ENCODE results near the gene FAN1. TPM values are rescaled to one million over a fixed set of nuclear protein-coding genes. Genes with fewer than 3 reads are reported as not detected.
A peak's percentile ranks its signal among the peaks of the same experiment; 100 is the strongest.

FAN1 gene
- total RNA-seq, 8 experiments from 2014 or later, result 18.6 to 39.2 (median 26.7) TPM

GRCh38 chr15:30978328-30978727 is 74.6 kb downstream of the FAN1 start:
- no peak for ATAC-seq (replicated peaks in 6 of 8)
- H3K4me1 ChIP-seq (replicated peaks in 1 of 2), result peaks cover 0 to 4% of the 10 kb centered on the region in 2 donors
- in situ Hi-C loops (cut with MboI; ENCODE audit: low pct_unique_long_range_greater_than_20kb in 2 of 9, low sequenced_read_pairs in 9 of 9, unreplicated experiment in 9 of 9), result loop anchor here in 1 of 9 experiments (25.0 kb wide), 1 partner anchor 134 kb away; the partner anchor contains the start of gene TRPM1
- H3K4me3 ChIP-seq, result no peak overlapping the region
- no peak overlapping the region for H3K27ac ChIP-seq

- WGBS, 10 experiments, result 64 to 100% (median 96%) methylated on average over 1 to 5 of the region's 5 CpGs
- no peak for ATAC-seq (replicated peaks in 6 of 8)
- Histone ChIP-seq H3K4me3 (no peak overlapping the region), H3K4me1 (replicated peaks in 1 of 2) (peaks cover 3 to 8% of the 10 kb centered on the region in 2 donors), H3K27ac (no peak overlapping the region)
- in situ Hi-C loops (cut with MboI; ENCODE audit: low pct_unique_long_range_greater_than_20kb in 2 of 9, low sequenced_read_pairs in 9 of 9, unreplicated experiment in 9 of 9), result loop anchor here in 1 of 9 experiments (25.0 kb wide), 1 partner anchor 133 kb away; the partner anchor contains the start of gene TRPM1
These were observed 75.7 kb downstream of the FAN1 start for GRCh38 chr15:30979457-30979856.

DNA sequence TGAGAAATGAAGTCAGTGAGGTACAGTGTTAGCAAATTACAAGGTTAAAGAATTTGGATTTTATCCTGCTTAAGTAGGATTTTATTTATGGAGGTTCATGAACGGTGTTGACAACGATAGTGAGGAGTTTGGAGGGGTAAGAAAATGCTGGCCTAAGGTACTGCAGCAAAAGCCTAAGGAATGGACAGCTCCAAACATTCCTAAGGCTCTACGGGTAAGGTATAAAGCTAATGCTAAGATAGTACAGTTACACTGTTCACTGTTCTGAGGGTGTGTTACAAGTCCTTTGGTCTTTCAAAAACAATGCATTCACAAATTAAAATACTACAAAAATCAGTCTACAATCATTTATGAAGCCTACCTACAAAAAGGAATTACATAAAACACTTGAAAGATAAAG is 80.4 kb downstream of the FAN1 start:
- in situ Hi-C loops (cut with MboI; ENCODE audit: low pct_unique_long_range_greater_than_20kb in 2 of 9, low sequenced_read_pairs in 9 of 9, unreplicated experiment in 9 of 9), result loop anchor here in 2 of 9 experiments (10.0 to 25.0 kb wide), 2 partner anchors 128 to 151 kb away; partner anchors contain the start of gene TRPM1 (in 1 of the 2)
- peaks cover 12 to 20% of the 10 kb centered on the region in 2 donors for H3K4me1 ChIP-seq (replicated peaks in 1 of 2)
- no peak overlapping the region for H3K27ac ChIP-seq
- no peak overlapping the region for H3K4me3 ChIP-seq
- WGBS, 10 experiments, result 75 to 100% (median 89%) methylated on average over 2 to 3 of the region's 3 CpGs; no CpG with 5 or more reads in 1 of the 10 experiments
- ATAC-seq (replicated peaks in 6 of 8), result peak in 2 of 8 experiments; percentile 31 to 47

- Histone ChIP-seq H3K4me3 (no peak overlapping the region), H3K27ac (no peak overlapping the region), H3K4me1 (replicated peaks in 1 of 2) (peaks cover 12 to 20% of the 10 kb centered on the region in 2 donors)
- in situ Hi-C loops (cut with MboI; ENCODE audit: low pct_unique_long_range_greater_than_20kb in 2 of 9, low sequenced_read_pairs in 9 of 9, unreplicated experiment in 9 of 9), result loop anchor here in 2 of 9 experiments (10.0 to 25.0 kb wide), 2 partner anchors 128 to 150 kb away; partner anchors contain the start of gene TRPM1 (in 1 of the 2)
- ATAC-seq (replicated peaks in 6 of 8), result peak in 5 of 8 experiments; percentile 60 to 85 (median 71)
- 51 to 90% (median 59%) methylated on average over 2 to 6 of the region's 6 CpGs; no CpG with 5 or more reads in 1 of the 10 experiments for WGBS, 10 experiments
These were observed 80.8 kb downstream of the FAN1 start for GRCh38 chr15:30984542-30984941.

- WGBS, 10 experiments, result 55 to 88% (median 80%) methylated on average over 1 to 2 of the region's 3 CpGs; no CpG with 5 or more reads in 5 of the 10 experiments
- in situ Hi-C loops (cut with MboI; ENCODE audit: low pct_unique_long_range_greater_than_20kb in 2 of 9, low sequenced_read_pairs in 9 of 9, unreplicated experiment in 9 of 9), result loop anchor here in 2 of 9 experiments (10.0 to 25.0 kb wide), 2 partner anchors 127 to 150 kb away; partner anchors contain the start of gene TRPM1 (in 1 of the 2)
- peak in 4 of 8 experiments; percentile 17 to 36 (median 26) for ATAC-seq (replicated peaks in 6 of 8)
- H3K4me3 ChIP-seq, result no peak overlapping the region
- peaks cover 16 to 23% of the 10 kb centered on the region in 2 donors for H3K4me1 ChIP-seq (replicated peaks in 1 of 2)
- H3K27ac ChIP-seq, result no peak overlapping the region
These were observed 81.4 kb downstream of the FAN1 start for GRCh38 chr15:30985081-30985531.

GRCh38 chr15:30990036-30990435 is 86.3 kb downstream of the FAN1 start:
- no peak for ATAC-seq (replicated peaks in 6 of 8)
- 17 to 100% (median 67%) methylated on average over 1 to 2 of the region's 2 CpGs; no CpG with 5 or more reads in 4 of the 10 experiments for WGBS, 10 experiments
- H3K4me1 ChIP-seq (replicated peaks in 1 of 2), result peaks cover 9 to 20% of the 10 kb centered on the region in 2 donors
- no peak overlapping the region for H3K27ac ChIP-seq
- in situ Hi-C loops (cut with MboI; ENCODE audit: low pct_unique_long_range_greater_than_20kb in 2 of 9, low sequenced_read_pairs in 9 of 9, unreplicated experiment in 9 of 9), result loop anchor here in 2 of 9 experiments (10.0 to 25.0 kb wide), 2 partner anchors 115 to 122 kb away; partner anchors contain the start of gene TRPM1 (in 2 of the 2)
- peak overlapping the region in 4 of 5 donors; percentile 56 to 94 (median 68) for H3K4me3 ChIP-seq

GRCh38 chr15:30990446-30991254 is 86.9 kb downstream of the FAN1 start:
- in situ Hi-C loops (cut with MboI; ENCODE audit: low pct_unique_long_range_greater_than_20kb in 2 of 9, low sequenced_read_pairs in 9 of 9, unreplicated experiment in 9 of 9), result loop anchor here in 2 of 9 experiments (10.0 to 25.0 kb wide), 2 partner anchors 114 to 122 kb away; partner anchors contain the start of gene TRPM1 (in 2 of the 2)
- peaks cover 4 to 14% of the 10 kb centered on the region in 2 donors for H3K4me1 ChIP-seq (replicated peaks in 1 of 2)
- peak in 2 of 8 experiments; percentile 25 to 33 for ATAC-seq (replicated peaks in 6 of 8)
- WGBS, 10 experiments, result 1 to 34% (median 8%) methylated on average over 3 to 19 of the region's 24 CpGs
- peak overlapping the region; percentile 54 to 94 (median 56) for H3K4me3 ChIP-seq
- peak overlapping the region; percentile 67 to 88 for H3K27ac ChIP-seq

DNA sequence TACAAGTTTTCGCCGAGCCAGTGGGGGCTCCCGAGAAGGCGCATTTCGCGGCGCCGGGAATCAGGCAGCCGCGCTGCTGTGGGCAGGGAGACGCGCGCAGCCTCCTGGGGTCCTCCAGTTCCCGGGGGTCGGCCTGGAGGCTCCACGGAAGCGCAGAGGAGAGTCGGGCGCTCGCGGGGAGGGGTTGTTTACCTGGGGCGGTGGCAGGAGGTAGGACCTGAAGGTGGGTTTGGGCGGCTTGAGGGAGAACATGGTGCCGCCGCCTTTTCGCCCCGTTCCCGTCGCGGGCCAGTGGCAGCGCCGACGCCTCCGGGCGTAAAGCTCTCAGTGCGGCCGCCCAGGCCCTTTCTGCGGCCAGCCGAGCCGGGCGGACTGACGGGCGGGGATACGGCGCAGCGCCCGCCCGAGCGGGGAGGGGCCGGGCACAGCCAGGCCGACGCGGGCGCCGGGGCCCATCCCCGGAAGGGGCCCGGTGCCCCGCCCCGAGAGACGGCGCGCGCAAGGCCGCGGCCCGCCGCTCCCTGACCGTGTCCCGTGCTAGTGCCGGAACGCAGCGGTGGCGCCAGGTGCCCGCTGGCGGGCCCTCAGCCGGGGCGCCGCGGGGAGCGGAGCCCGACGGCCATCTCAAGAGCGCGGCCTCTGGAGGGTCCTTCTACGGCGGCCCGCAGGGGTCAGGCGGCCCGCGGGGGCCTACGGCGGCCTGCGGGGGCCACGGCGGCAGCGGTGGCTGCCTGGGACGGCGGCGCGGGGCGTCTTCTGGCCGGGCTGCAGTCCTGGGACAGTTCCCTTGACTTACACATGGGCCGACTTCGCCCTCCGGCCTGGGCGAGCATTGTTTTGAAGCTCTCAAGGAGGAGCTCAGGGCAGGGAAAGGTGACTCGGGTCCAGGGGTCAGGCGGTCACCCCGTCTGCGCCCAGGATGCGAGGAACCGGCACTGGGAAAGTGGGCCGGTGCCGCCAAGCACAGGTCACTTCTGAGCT is 87.8 kb downstream of the FAN1 start, which contains the start of gene MTMR10:
MTMR10 (minus strand) TSS at position 374 of the 981 bp plus-strand sequence; CDS start at position 252, 122 bp downstream.
- Histone ChIP-seq H3K4me3 (peak within 1 kb of the TSS; percentile 54 to 94 (median 56)), H3K4me1 (replicated peaks in 1 of 2) (peaks cover 4 to 14% of the 10 kb centered on the region in 2 donors), H3K27ac (peak within 1 kb of the TSS; percentile 67 to 88)
- peak; percentile 90 to 94 (median 91) for ATAC-seq (replicated peaks in 6 of 8)
- in situ Hi-C loops (cut with MboI; ENCODE audit: low pct_unique_long_range_greater_than_20kb in 2 of 9, low sequenced_read_pairs in 9 of 9, unreplicated experiment in 9 of 9), result loop anchor here in 2 of 9 experiments (10.0 to 25.0 kb wide), 2 partner anchors 113 to 121 kb away; partner anchors contain the start of gene TRPM1 (in 2 of the 2)
- 0 to 10% (median 2%) methylated on average over 1 to 9 of the region's 114 CpGs; no CpG with 5 or more reads in 6 of the 10 experiments for WGBS, 10 experiments

DNA sequence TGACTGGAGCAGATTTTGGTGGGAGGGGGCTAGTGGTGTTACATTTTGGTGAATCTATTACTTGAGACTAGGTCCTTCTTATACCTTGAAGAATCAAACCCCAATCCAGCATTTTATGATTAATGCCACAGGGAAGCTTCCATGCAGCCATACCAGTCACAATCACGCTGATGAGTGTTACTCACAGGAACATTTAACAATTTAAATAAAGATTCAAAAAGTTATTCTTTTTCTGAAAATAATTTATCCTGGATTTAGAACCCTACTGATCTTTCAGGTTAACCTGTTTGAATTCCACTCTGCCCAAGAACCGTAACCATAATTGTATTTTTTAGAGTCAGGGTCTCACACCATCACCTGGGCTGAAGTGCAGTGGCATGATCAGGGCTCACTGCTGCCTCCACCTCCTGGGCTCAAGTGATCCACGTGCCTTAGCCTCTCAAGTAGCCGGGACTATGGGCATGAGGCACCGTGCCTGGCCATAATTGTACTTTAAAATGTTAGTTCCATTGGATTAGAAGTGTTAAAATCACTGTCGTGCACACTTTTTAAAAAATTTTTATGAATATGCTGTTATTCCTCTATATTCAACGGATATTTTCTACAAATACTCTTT is 88.6 kb downstream of the FAN1 start:
- H3K27ac ChIP-seq, result peak overlapping the region in 1 of 2 donors; percentile 88
- in situ Hi-C loops (cut with MboI; ENCODE audit: low pct_unique_long_range_greater_than_20kb in 2 of 9, low sequenced_read_pairs in 9 of 9, unreplicated experiment in 9 of 9), result loop anchor here in 2 of 9 experiments (10.0 to 25.0 kb wide), 2 partner anchors 112 to 120 kb away; partner anchors contain the start of gene TRPM1 (in 2 of the 2)
- H3K4me3 ChIP-seq, result peak overlapping the region; percentile 54 to 94 (median 56)
- ATAC-seq (replicated peaks in 6 of 8), result no peak
- peaks cover 4 to 14% of the 10 kb centered on the region in 2 donors for H3K4me1 ChIP-seq (replicated peaks in 1 of 2)
- WGBS, 10 experiments, result 40 to 97% (median 85%) methylated on average over 1 to 7 of the region's 7 CpGs
